IMR-90 (cell line): ENCODE results near the gene SORL1. TPM values are rescaled to one million over a fixed set of nuclear protein-coding genes. Genes with fewer than 3 reads are reported as not detected.

Source experiments
- ATAC-seq: fragments of 200-7000 bp; cut with Tn5 transposase; 2 replicates; pipeline ENCODE4 v1.9.1; 2020; ENCODE audit warnings: low read depth, mild to moderate bottlenecking, moderate library complexity
- BruUV-seq: library from RNA; stranded (reverse); fragments of 400-500 nt; replicated peaks from 2 replicates; lab custom pipeline; 2021; lab: Mats Ljungman, UMichigan
- CTCF ChIA-PET: fragments of 300-600 bp; formaldehyde crosslinking; extraction: SDS; loops from one replicate; lab custom pipeline; 2021; ENCODE audit warnings: antibody characterized with exemption; lab: Yijun Ruan, JAX
- POLR2A ChIA-PET: fragments of 300-600 bp; sonication (Branson Sonifier 250); formaldehyde crosslinking; loops from one replicate; lab custom pipeline; 2022; ENCODE audit warnings: antibody characterized with exemption; ENCODE audit not compliant: unreplicated experiment; lab: Charles Lee
- DNase-seq: peaks from one replicate; pipeline ENCODE4 v3.0.0; 2013
- H2AFZ ChIP-seq: replicated peaks from 2 replicates; pipeline ENCODE3; 2013; ENCODE audit warnings: low read length, mild to moderate bottlenecking; ENCODE audit not compliant: poor library complexity
- H2AK5ac ChIP-seq: 2 replicates; pipeline ENCODE4 v1.6.1; 2013; ENCODE audit warnings: low read depth, low read length, inconsistent platforms
- H2AK9ac ChIP-seq: replicated peaks from 2 replicates; pipeline ENCODE3; 2013; ENCODE audit warnings: mild to moderate bottlenecking, low read depth, low read length, moderate library complexity; ENCODE audit not compliant: poor library complexity
- H2BK120ac ChIP-seq: 2 replicates; pipeline ENCODE4 v1.6.1; 2013; ENCODE audit warnings: low read depth, low read length, inconsistent platforms
- H2BK15ac ChIP-seq: 3 replicates; pipeline ENCODE4 v1.6.1; 2013; ENCODE audit warnings: low read depth, low read length, inconsistent platforms
- H2BK20ac ChIP-seq: 2 replicates; pipeline ENCODE4 v1.6.1; 2013; ENCODE audit warnings: low read depth, mild to moderate bottlenecking, inconsistent platforms, low read length, moderate library complexity
- H2BK5ac ChIP-seq: 2 replicates; pipeline ENCODE4 v1.6.1; 2013; ENCODE audit warnings: mild to moderate bottlenecking, low read depth, low read length, inconsistent platforms; ENCODE audit not compliant: poor library complexity, severe bottlenecking
- H3K14ac ChIP-seq: replicated peaks from 2 replicates; pipeline ENCODE4 v1.6.1; 2013; ENCODE audit warnings: low read depth, low read length, inconsistent platforms
- H3K18ac ChIP-seq: 2 replicates; pipeline ENCODE4 v1.6.1; 2013; ENCODE audit warnings: low read depth, low read length, control low read depth
- H3K23ac ChIP-seq: 2 replicates; pipeline ENCODE4 v1.6.1; 2013; ENCODE audit warnings: low read depth, low read length, inconsistent platforms
- H3K27ac ChIP-seq: 2 replicates; pipeline ENCODE4 v1.5.1; 2013; ENCODE audit warnings: mild to moderate bottlenecking, control low read depth, low read length; ENCODE audit not compliant: insufficient read depth
- H3K27me3 ChIP-seq: 2 replicates; pipeline ENCODE4 v1.6.1; 2013; ENCODE audit warnings: low read length; ENCODE audit not compliant: control insufficient read depth, insufficient read depth
- H3K36me3 ChIP-seq: 2 replicates; pipeline ENCODE4 v1.6.1; 2013; ENCODE audit warnings: low read length, mixed read lengths; ENCODE audit not compliant: control insufficient read depth, insufficient read depth
- H3K4ac ChIP-seq: 2 replicates; pipeline ENCODE4 v1.6.1; 2013; ENCODE audit warnings: low read depth, low read length, inconsistent platforms
- H3K4me1 ChIP-seq: 2 replicates; pipeline ENCODE4 v1.6.1; 2013; ENCODE audit warnings: low read length, mixed read lengths; ENCODE audit not compliant: control insufficient read depth, insufficient read depth
- H3K4me2 ChIP-seq: 2 replicates; pipeline ENCODE4 v1.6.1; 2013; ENCODE audit warnings: low read depth, mild to moderate bottlenecking, control low read depth, low read length, moderate library complexity
- H3K4me3 ChIP-seq: 2 replicates; pipeline ENCODE4 v1.5.1; 2013; ENCODE audit warnings: low read depth, mild to moderate bottlenecking, control low read depth, low read length, moderate library complexity; ENCODE audit not compliant: insufficient read depth
- H3K56ac ChIP-seq: 2 replicates; pipeline ENCODE4 v1.6.1; 2013; ENCODE audit warnings: low read length, inconsistent platforms; ENCODE audit not compliant: insufficient read depth; ENCODE audit errors: extremely low read depth
- H3K79me1 ChIP-seq, 2 experiments: 2 replicates each; pipeline ENCODE4 v1.6.1; 2013; ENCODE audit warnings: low read length in 2 of 2, inconsistent platforms in 1 of 2, low read depth in 1 of 2
- H3K9ac ChIP-seq: 2 replicates; pipeline ENCODE4 v1.6.1; 2013; ENCODE audit warnings: low read depth, low read length, control low read depth
- H3K9me1 ChIP-seq: 2 replicates; pipeline ENCODE4 v1.6.1; 2013; ENCODE audit warnings: low read length, inconsistent platforms; ENCODE audit not compliant: insufficient read depth
- H3K9me3 ChIP-seq: 2 replicates; pipeline ENCODE4 v1.6.1; 2013; ENCODE audit warnings: low read length; ENCODE audit not compliant: control insufficient read depth, insufficient read depth
- H4K20me1 ChIP-seq: 2 replicates; pipeline ENCODE4 v1.6.1; 2013; ENCODE audit warnings: low read length, inconsistent platforms; ENCODE audit not compliant: insufficient read depth
- H4K5ac ChIP-seq: 2 replicates; pipeline ENCODE4 v1.6.1; 2013; ENCODE audit warnings: mild to moderate bottlenecking, low read depth, low read length, control low read depth
- H4K8ac ChIP-seq, 2 experiments: 2 replicates each; pipeline ENCODE4 v1.6.1; 2013; ENCODE audit warnings: low read depth in 2 of 2, low read length in 2 of 2, control low read depth in 1 of 2, inconsistent platforms in 1 of 2
- H4K91ac ChIP-seq: 2 replicates; pipeline ENCODE4 v1.6.1; 2013; ENCODE audit warnings: low read depth, low read length, inconsistent platforms; ENCODE audit not compliant: insufficient read depth
- BHLHE40 ChIP-seq: fragments of 150-350 bp; IDR thresholded peaks from 2 replicates; pipeline ENCODE4 v1.6.1; 2016; ENCODE audit warnings: mild to moderate bottlenecking, low read depth, low read length
- CHD1 ChIP-seq: IDR thresholded peaks from 2 replicates; pipeline ENCODE4 v1.6.1; 2012; ENCODE audit warnings: low read depth, low read length, improper control_type of control experiment
- CTCF ChIP-seq: conservative IDR thresholded peaks from 2 replicates; pipeline ENCODE4 v1.5.1; 2012; ENCODE audit warnings: mild to moderate bottlenecking, low read depth, low read length, improper control_type of control experiment
- ELK1 ChIP-seq: fragments of 150-350 bp; IDR thresholded peaks from 2 replicates; pipeline ENCODE4 v1.6.1; 2016; ENCODE audit warnings: low read depth, mild to moderate bottlenecking, low read length, moderate library complexity, borderline replicate concordance
- FOS ChIP-seq: fragments of 150-350 bp; IDR thresholded peaks from 2 replicates; pipeline ENCODE4 v1.6.1; 2016; ENCODE audit warnings: low read depth, low read length
- MAZ ChIP-seq: IDR thresholded peaks from 2 replicates; pipeline ENCODE4 v1.6.1; 2012; ENCODE audit warnings: low read depth, mild to moderate bottlenecking, low read length, improper control_type of control experiment, moderate library complexity, borderline replicate concordance
- RAD21 ChIP-seq: IDR thresholded peaks from 2 replicates; pipeline ENCODE4 v1.6.1; 2012; ENCODE audit warnings: low read length, improper control_type of control experiment
- RCOR1 ChIP-seq: IDR thresholded peaks from 2 replicates; pipeline ENCODE4 v1.6.1; 2012; ENCODE audit warnings: mild to moderate bottlenecking, low read length, improper control_type of control experiment; ENCODE audit not compliant: insufficient replicate concordance
- RFX5 ChIP-seq: IDR thresholded peaks from 2 replicates; pipeline ENCODE4 v1.8.0; 2012; ENCODE audit warnings: low read depth, mild to moderate bottlenecking, low read length, moderate library complexity
- USF2 ChIP-seq: fragments of 150-350 bp; IDR thresholded peaks from 2 replicates; pipeline ENCODE4 v1.6.1; 2017; ENCODE audit warnings: mild to moderate bottlenecking, antibody characterized with exemption, low read length, low read depth
- whole genome bisulfite sequencing, 2 experiments: methylation state at CpG; one replicate each; pipeline versions ENCODE4 v1.1.5 to v1.1.7; 2013; ENCODE audit warnings: missing lambda C conversion rate in 2 of 2; ENCODE audit not compliant: insufficient read length in 1 of 2; ENCODE audit errors: extremely low coverage in 2 of 2; 5-methylcytosine and 5-hydroxymethylcytosine counted together
- dilution Hi-C: fragments of 300-500 bp; cut with HindIII; formaldehyde crosslinking; loops from one replicate; pipeline ENCODE4 v1.14.3; 2018; ENCODE audit warnings: low sequenced_read_pairs; ENCODE audit not compliant: unreplicated experiment
- in situ Hi-C: fragments of 300-500 bp; cut with MboI; formaldehyde crosslinking; loops from 3 replicates; pipeline ENCODE4 v1.14.3; 2019; ENCODE audit warnings: low sequenced_read_pairs, inconsistent platforms, mixed read lengths
- intact Hi-C: fragments of 100-400 bp; cut with micrococcal nuclease; formaldehyde crosslinking; loops from 2 replicates; pipeline ENCODE4 v1.10.0; 2022
- polyA plus RNA-seq, 3 experiments: library from polyadenylated mRNA; depleted of rRNA; stranded (reverse); fragments of >200 nt; gene quantifications; 2 replicates each; pipeline ENCODE4 v1.2.3, GENCODE V29; 2012; ENCODE audit warnings: low replicate concordance in 1 of 3
- total RNA-seq: library from RNA; depleted of rRNA; stranded (reverse); fragments of >200 nt; gene quantifications from 2 replicates; pipeline ENCODE4 v1.2.3, GENCODE V29; 2012

The SORL1 gene
- total and polyA plus RNA-seq, 2 of the 4 experiments (the other 2 are of a cell fraction): 1.0 to 2.0 TPM

GRCh38 chr11:121485216-121485615 is 33.1 kb downstream of the SORL1 start:
- Histone ChIP-seq H4K20me1 (no peaks in the 10 kb centered on the region), H3K23ac (no peak overlapping the region), H3K9me1 (no peaks in the 10 kb centered on the region; the same call in 1 of the 2 replicates), H2AFZ (no peak overlapping the region), H3K27me3 (peaks cover 2% of the 10 kb centered on the region; the same call in 1 of the 2 replicates), H3K4me3 (no peak overlapping the region), H4K91ac (no peak overlapping the region), H3K56ac (no peak overlapping the region), H2AK9ac (no peak overlapping the region), H3K4me2 (no peak overlapping the region), H3K79me1 (no peaks in the 10 kb centered on the region), H2BK5ac (no peak overlapping the region), H4K5ac (no peak overlapping the region), H3K9me3 (no peaks in the 10 kb centered on the region), H2BK15ac (no peak overlapping the region), H3K9ac (no peak overlapping the region), H2BK20ac (no peak overlapping the region), H3K14ac (no peak overlapping the region), H3K18ac (no peak overlapping the region), H3K27ac (no peak overlapping the region), H3K4ac (no peak overlapping the region), H2BK120ac (no peak overlapping the region), H3K36me3 (no peaks in the 10 kb centered on the region), H3K4me1 (peaks cover 2% of the 10 kb centered on the region; the same call in 1 of the 2 replicates), H2AK5ac (no peak overlapping the region), H4K8ac (no peak overlapping the region)
- intact Hi-C loops (no loop called here), dilution Hi-C loops (no loop called here), in situ Hi-C loops (no loop called here)
- POLR2A ChIA-PET: no interaction called here
- no peak for DNase-seq
- CTCF ChIA-PET: no interaction called here
- WGBS, 2 experiments: 92% methylated on average over 2 of the region's 7 CpGs; no CpG with 5 or more reads in 1 of the 2 experiments
- TF ChIP-seq FOS (no peak), CHD1 (no peak), MAZ (no peak), ELK1 (no peak), RAD21 (no peak), USF2 (no peak), CTCF (no peak), RFX5 (no peak), RCOR1 (no peak), BHLHE40 (no peak)
- ATAC-seq: no peak
- BruUV-seq: no TSS peak
